Measurements from ENCODE around the gene SEMA6B. TPM values are rescaled to one million over a fixed set of nuclear protein-coding genes. Genes with fewer than 3 reads are reported as not detected.

SEMA6B gene
- total RNA-seq, 1 experiment from 2014 or later, result 38.4 TPM

DNA sequence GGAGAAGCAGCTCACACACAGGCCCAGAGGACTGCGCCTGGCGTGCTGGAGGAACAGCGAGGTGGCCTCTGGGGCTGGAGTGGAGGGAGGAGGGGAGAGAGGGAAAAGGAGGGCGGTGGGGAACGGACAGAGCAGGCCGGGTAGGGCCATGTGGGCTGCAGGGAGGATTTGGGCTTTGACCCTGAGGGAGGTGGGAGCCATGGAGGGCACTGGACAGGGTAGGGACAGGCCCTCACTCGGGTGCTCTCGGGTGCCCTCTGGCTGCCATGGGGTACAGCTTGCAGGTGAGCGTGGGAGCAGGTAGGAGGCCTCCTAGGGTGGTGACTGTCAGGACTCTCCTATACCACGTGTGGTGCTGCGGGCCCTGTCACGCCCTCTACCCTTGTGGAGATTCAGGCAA is 64.0 kb downstream of the SEMA6B start:
- Histone ChIP-seq H3T11ph (ENCODE audit: low read length) (no peak overlapping the region), H2BK20ac (ENCODE audit: low read depth, low read length, poor library complexity, severe bottlenecking) (no peak overlapping the region), H3K9me3 (ENCODE audit: control insufficient read depth, low read depth, low read length) (no peaks in the 10 kb centered on the region), H3K79me1 (ENCODE audit: insufficient read depth, low read depth, low read length, poor library complexity, severe bottlenecking) (no peaks in the 10 kb centered on the region), H4K91ac (ENCODE audit: insufficient read length, low read depth, low read length) (no peak overlapping the region), H4K5ac (ENCODE audit: insufficient read length, low read depth, low read length) (no peak overlapping the region), H2BK5ac (ENCODE audit: insufficient read length, low read length) (no peak overlapping the region), H4K8ac (replicated peaks; ENCODE audit: insufficient read length, low read depth, low read length) (no peak overlapping the region), H2BK15ac (ENCODE audit: low read depth, low read length) (no peak overlapping the region), H3K27me3 (ENCODE audit: insufficient read depth, low read length) (no peaks in the 10 kb centered on the region), H3K4me1 (ENCODE audit: insufficient read depth, low read length) (no peaks in the 10 kb centered on the region), H2AFZ (ENCODE audit: low read length) (no peak overlapping the region), H3K56ac (ENCODE audit: insufficient read length, low read depth, low read length) (no peak overlapping the region), H4K20me1 (ENCODE audit: control insufficient read depth, insufficient read depth, insufficient read length) (peaks cover 3% of the 10 kb centered on the region), H3K18ac (ENCODE audit: insufficient read length, low read depth, low read length) (no peak overlapping the region), H3K9ac (ENCODE audit: extremely low read depth, insufficient read length, low read length) (no peak overlapping the region), H3K4me2 (ENCODE audit: insufficient read depth, insufficient read length, low read length) (no peak overlapping the region), H2AK5ac (ENCODE audit: insufficient read length, low read length) (no peak overlapping the region), H3K4ac (ENCODE audit: low read depth, low read length) (no peak overlapping the region), H2BK120ac (ENCODE audit: low read depth, low read length, poor library complexity, severe bottlenecking) (no peak overlapping the region), H3K23me2 (ENCODE audit: insufficient read length, low read depth, low read length, poor library complexity, severe bottlenecking) (no peaks in the 10 kb centered on the region), H2BK12ac (ENCODE audit: insufficient read length, low read depth, low read length) (no peak overlapping the region), H3K23ac (ENCODE audit: insufficient read length, low read depth, low read length) (no peak overlapping the region), H3K79me2 (ENCODE audit: insufficient read depth, low read length) (no peaks in the 10 kb centered on the region), H3K14ac (ENCODE audit: insufficient read depth, low read length) (no peak overlapping the region), H3K27ac (ENCODE audit: insufficient read length, low read depth, low read length) (no peak overlapping the region)
- Mint-ChIP-seq H3K27me3 (ENCODE audit: low read depth) (no peaks in the 10 kb centered on the region), H3K36me3 (ENCODE audit: insufficient read depth in 1 of 3, low read depth in 3 of 3) (peaks cover 18 to 46% (median 41%) of the 10 kb centered on the region in 3 experiments; a peak in 6 of 7 replicates), H3K4me1 (no peaks in the 10 kb centered on the region), H3K4me3 (no peak overlapping the region), H3K9me3 (no peaks in the 10 kb centered on the region), H3K27ac (no peak overlapping the region)
- TF ChIP-seq, protein P1, sequence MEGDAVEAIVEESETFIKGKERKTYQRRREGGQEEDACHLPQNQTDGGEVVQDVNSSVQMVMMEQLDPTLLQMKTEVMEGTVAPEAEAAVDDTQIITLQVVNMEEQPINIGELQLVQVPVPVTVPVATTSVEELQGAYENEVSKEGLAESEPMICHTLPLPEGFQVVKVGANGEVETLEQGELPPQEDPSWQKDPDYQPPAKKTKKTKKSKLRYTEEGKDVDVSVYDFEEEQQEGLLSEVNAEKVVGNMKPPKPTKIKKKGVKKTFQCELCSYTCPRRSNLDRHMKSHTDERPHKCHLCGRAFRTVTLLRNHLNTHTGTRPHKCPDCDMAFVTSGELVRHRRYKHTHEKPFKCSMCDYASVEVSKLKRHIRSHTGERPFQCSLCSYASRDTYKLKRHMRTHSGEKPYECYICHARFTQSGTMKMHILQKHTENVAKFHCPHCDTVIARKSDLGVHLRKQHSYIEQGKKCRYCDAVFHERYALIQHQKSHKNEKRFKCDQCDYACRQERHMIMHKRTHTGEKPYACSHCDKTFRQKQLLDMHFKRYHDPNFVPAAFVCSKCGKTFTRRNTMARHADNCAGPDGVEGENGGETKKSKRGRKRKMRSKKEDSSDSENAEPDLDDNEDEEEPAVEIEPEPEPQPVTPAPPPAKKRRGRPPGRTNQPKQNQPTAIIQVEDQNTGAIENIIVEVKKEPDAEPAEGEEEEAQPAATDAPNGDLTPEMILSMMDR (conservative IDR thresholded peaks at IDR 0.05), result peak; percentile 47
- no CpG with 5 or more reads among the region's 12 CpGs for WGBS (ENCODE audit: extremely low coverage, insufficient read length, low lambda C conversion rate)
- peak; percentile 65 for DNase-seq

Measured in H9 (cell line).